BJ (cell line): ENCODE results near the gene GRHL3. TPM values are rescaled to one million over a fixed set of nuclear protein-coding genes. Genes with fewer than 3 reads are reported as not detected.
"Not testable (repeated sequence)": the region's sequence is repeated elsewhere in the genome, so short reads cannot be mapped to it uniquely, and the experiment has no call there.

Experiments used
- CTCF ChIA-PET: fragments of 350-600 bp; formaldehyde crosslinking; extraction: SDS; loops from one replicate; lab custom pipeline; 2021; ENCODE audit warnings: antibody characterized with exemption, inconsistent platforms; lab: Yijun Ruan, JAX
- POLR2A ChIA-PET: fragments of 300-600 bp; sonication (Branson Sonifier 250); formaldehyde crosslinking; extraction: SDS; loops from one replicate; lab custom pipeline; 2021; ENCODE audit warnings: antibody characterized with exemption; lab: Charles Lee
- DNase-seq: peaks from one replicate; pipeline ENCODE4 v3.0.0-alpha.2; 2011; ENCODE audit warnings: low read depth
- H3K27me3 ChIP-seq: 2 replicates; pipeline ENCODE4 v1.6.0; 2011; ENCODE audit warnings: low read length; ENCODE audit not compliant: control insufficient read depth, insufficient read depth
- H3K36me3 ChIP-seq: 2 replicates; pipeline ENCODE4 v1.5.1; 2011; ENCODE audit warnings: low read length; ENCODE audit not compliant: control insufficient read depth, insufficient read depth
- H3K4me3 ChIP-seq: 2 replicates; pipeline ENCODE4 v1.5.1; 2011; ENCODE audit warnings: low read depth, mild to moderate bottlenecking, control low read depth, low read length
- polyA plus RNA-seq: library from polyadenylated mRNA; depleted of rRNA; stranded (reverse); fragments of >200 nt; gene quantifications from 2 replicates; pipeline ENCODE4 v1.2.3, GENCODE V29; 2011
- TF ChIP-seq, protein P1 (sequence below): IDR thresholded peaks from 2 replicates; pipeline ENCODE4 v1.5.1; 2011; ENCODE audit warnings: low read depth, mild to moderate bottlenecking, control low read depth, inconsistent platforms, low read length, moderate library complexity; ENCODE audit not compliant: insufficient read depth

GRHL3 gene
- polyA plus RNA-seq, 1 experiment, result not detected

DNA sequence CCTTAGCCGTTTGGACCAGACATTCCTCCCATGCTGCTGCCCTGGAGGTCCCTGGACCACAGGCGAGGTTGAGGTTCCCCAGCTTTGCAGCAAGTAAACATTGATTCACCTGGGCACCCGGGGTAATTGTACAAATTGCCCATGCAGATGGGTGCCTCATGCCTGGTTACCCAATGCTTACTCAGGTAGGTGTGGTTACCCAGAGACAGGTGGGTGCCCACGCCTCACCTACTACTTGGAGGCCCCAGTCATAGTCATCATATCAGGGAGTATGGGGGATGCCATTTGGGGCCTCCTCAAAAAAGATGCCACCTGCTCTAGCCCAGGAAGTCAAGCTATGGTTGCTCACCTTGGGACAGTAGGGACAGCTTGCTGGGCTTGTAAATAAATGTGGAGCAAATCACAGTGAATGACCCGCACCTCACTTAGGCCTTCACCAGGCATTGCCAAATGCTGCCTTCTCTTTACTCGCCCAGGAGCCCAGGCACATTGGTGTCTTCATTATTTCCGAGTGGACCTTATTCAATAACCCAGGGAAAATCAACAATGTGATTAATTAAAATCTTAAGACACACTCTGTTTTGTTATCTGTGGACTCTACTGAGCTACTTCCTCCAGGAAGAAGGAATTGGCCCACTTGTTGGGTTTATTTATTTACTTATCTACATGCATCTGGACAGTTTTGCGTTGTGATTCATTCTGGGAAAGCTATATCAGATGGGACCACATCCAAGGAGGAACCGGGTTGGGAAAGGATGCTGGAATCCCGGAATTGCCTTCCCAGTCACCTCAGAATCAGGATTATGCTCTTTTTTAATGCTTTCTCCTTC, 35.6 kb upstream of the GRHL3 start:
- no peak overlapping the region for H3K4me3 ChIP-seq
- POLR2A ChIA-PET, result interaction anchor here (0.6 kb wide), 1 partner anchor 39 kb away, joined by 3 read pairs; no protein-coding TSS in a partner anchor
- DNase-seq, result peak; percentile 52
- no peaks in the 10 kb centered on the region for H3K36me3 ChIP-seq
- CTCF ChIA-PET, result no interaction called here
- H3K27me3 ChIP-seq, result peaks cover 12% of the 10 kb centered on the region
- TF ChIP-seq, protein P1, sequence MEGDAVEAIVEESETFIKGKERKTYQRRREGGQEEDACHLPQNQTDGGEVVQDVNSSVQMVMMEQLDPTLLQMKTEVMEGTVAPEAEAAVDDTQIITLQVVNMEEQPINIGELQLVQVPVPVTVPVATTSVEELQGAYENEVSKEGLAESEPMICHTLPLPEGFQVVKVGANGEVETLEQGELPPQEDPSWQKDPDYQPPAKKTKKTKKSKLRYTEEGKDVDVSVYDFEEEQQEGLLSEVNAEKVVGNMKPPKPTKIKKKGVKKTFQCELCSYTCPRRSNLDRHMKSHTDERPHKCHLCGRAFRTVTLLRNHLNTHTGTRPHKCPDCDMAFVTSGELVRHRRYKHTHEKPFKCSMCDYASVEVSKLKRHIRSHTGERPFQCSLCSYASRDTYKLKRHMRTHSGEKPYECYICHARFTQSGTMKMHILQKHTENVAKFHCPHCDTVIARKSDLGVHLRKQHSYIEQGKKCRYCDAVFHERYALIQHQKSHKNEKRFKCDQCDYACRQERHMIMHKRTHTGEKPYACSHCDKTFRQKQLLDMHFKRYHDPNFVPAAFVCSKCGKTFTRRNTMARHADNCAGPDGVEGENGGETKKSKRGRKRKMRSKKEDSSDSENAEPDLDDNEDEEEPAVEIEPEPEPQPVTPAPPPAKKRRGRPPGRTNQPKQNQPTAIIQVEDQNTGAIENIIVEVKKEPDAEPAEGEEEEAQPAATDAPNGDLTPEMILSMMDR, result no peak

DNA sequence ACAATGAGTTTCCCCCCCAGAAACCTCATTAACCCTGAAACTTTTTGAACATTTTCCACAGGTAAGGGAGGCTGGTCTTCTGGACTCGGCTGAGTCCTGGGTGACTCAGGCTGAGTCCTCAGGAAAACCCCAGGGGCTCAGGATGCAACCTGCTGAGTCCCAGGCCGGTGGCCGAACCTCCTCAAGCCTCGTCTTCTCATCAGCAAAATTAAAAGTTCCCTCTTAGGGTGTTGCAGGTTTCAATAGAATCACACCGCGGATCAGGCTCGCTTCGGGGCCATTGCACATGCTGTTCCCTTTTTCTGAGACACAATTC, 35.0 kb upstream of the GRHL3 start:
- TF ChIP-seq, protein P1, result no peak
- DNase-seq, result no peak
- H3K36me3 ChIP-seq, result no peaks in the 10 kb centered on the region
- CTCF ChIA-PET, result no interaction called here
- POLR2A ChIA-PET, result no interaction called here
- H3K27me3 ChIP-seq, result peaks cover 8% of the 10 kb centered on the region
- no peak overlapping the region for H3K4me3 ChIP-seq

DNA sequence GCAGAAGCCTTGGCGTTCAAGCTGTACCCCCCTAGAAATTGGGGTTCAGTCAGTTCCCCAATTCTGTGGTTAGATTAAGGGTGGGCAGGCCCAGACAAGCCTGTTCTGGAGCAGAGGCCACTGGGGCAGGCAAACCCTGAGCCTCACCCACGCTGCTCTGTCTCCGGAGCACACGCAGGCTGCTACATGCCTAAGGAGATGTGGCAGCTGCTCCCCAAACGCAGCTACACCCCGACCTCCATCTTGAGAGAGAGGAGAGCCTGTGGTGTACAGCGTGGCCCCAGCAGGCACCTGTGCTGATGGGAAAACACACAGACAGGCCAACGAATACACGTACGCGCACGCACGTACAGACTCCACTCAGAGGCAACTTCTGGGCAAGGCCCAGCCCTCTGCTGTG, 33.9 kb upstream of the GRHL3 start:
- CTCF ChIA-PET, result interaction anchor here (1.0 kb wide), 1 partner anchor 9 kb away, joined by 3 read pairs; no protein-coding TSS in a partner anchor
- POLR2A ChIA-PET, result no interaction called here
- TF ChIP-seq, protein P1, result no peak
- Histone ChIP-seq H3K36me3 (no peaks in the 10 kb centered on the region), H3K4me3 (no peak overlapping the region), H3K27me3 (peaks cover 4% of the 10 kb centered on the region; the same call in 1 of the 2 replicates)
- no peak for DNase-seq

DNA sequence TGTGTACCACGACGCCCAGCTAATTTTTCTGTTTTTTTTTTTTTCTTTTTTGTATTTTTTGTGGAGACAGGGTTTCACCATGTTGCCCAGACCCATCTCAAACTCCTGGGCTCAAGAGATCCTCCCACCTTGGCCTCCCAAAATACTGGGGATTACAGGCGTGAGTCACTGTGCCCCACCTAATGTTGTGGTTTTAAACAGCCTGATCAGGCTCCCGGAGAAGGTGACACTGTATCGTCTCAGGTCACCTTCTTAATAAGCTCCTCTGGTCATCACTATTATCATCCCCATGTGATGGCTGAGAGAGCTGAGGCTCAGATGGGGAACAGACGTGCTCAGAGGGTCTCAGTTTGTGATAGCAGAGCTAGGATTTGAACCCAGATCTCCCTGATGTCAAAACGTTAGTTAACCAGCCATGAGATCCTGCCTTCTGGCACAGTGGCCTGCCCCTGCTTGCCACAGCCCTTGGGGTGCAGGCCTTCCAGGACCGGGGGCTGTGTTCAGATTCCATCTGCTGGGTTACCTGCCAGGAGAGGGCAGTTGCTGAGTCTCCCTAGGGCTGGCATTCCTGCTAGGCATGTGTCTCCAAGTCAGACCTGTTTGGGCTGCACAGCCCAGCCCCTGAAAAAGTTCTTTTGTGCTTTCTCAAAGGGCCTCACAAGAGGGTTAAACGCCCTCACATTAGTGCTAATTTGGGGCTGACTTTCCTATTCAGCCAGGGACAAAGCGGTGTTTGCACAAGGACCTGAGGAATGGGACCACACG, 32.7 kb upstream of the GRHL3 start:
- peaks cover 10% of the 10 kb centered on the region for H3K27me3 ChIP-seq
- H3K36me3 ChIP-seq, result no peaks in the 10 kb centered on the region
- ChIA-PET CTCF (interaction anchor here (2.0 kb wide), 1 partner anchor 11 kb away, joined by 4 read pairs; no protein-coding TSS in a partner anchor), POLR2A (no interaction called here)
- no peak overlapping the region for H3K4me3 ChIP-seq
- DNase-seq, result no peak
- TF ChIP-seq, protein P1, result no peak

DNA sequence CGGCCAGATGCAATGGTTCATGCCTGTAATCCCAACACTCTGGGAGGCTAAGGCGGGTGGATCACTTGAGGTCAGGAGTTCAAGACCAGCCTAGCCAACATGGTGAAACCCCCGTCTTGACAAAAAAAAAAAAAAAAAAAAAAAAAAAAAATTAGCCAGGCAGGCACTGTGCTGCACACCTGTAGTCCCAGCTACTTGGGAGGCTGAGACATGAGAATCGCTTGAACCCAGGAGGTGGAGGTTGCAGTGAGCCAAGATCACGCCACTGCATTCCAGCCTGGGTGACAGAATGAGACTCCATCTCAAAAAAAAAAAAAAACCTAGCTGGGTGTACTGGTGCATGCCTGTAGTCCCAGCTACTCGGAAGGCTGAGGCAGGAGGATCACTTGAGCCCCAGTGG, 31.4 kb upstream of the GRHL3 start:
- H3K36me3 ChIP-seq, POLR2A ChIA-PET, H3K4me3 ChIP-seq, DNase-seq: not testable (repeated sequence)
- peaks cover 11% of the 10 kb centered on the region for H3K27me3 ChIP-seq
- CTCF ChIA-PET, result interaction anchor here (2.0 kb wide), 1 partner anchor 12 kb away, joined by 4 read pairs; no protein-coding TSS in a partner anchor
